HG02642 (cell line): ENCODE results near the gene SBK3.
"Not testable (repeated sequence)": the region's sequence is repeated elsewhere in the genome, so short reads cannot be mapped to it uniquely, and the experiment has no call there.

ENCODE experiments used
- ATAC-seq: cut with Tn5 transposase; IDR thresholded peaks from one replicate; pipeline ENCODE4 v1.9.1; 2021; ENCODE audit warnings: mild to moderate bottlenecking; ENCODE audit not compliant: unreplicated experiment, poor library complexity

The SBK3 gene

DNA sequence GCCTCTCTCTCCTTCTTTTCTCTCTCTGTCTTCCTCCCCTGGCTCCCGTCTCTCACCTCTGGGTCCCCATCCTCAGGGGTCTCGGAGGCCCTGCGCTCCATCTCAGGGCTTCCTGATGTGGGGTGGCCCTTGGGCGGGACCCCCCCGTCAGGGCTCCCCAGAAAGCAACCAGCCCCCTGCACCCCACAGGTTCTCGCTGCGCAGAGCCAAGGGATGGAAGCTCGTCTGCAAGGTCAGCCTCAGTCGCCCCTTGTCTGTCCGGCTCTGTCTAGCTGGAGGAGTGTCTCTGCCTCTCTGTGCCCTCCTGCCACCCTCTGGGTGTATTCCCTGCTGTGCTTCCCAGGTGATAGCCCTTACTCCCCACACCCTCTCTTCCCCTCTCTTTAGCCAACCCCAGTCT, at the start of gene SBK3:
Gene SBK3, minus strand, starts transcription at position 101 of the 400 bp plus-strand sequence. Its CDS starts 0 bp downstream, at position 101.
- ATAC-seq, result no peak

DNA sequence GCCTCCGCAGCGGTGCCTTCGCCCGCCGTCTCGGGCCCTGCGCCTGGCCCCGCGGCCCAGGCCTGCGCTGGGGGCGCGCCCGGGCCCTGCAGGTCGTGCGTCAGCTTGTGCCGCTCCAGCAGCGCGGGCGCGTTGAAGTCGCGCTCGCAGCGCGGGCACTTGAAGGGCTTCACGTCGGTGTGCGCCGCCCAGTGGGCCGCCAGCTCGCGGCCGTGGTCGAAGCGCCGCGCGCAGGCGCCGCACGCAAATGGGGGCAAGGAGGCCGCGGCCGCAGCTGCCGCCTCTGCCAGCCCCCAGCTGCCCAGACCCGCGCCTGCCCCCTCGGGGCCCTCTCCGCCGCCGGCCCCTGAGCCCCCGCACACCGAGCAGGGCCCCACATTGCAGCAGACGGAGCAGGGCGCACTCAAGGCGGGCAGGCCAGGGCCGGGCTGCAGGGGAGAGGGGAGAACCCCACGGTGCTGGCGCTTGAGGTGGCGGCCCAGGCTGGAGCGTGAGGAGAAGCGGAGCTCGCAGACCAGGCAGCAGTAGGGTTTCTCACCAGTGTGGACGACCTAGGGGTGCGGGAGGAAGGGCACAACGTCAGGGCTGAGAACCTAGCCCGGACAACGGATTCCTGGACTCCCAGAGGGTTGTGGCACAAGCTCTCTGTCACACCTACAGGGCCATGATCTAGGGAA, 47.9 kb upstream of the SBK3 start:
- ATAC-seq, result no peak

DNA sequence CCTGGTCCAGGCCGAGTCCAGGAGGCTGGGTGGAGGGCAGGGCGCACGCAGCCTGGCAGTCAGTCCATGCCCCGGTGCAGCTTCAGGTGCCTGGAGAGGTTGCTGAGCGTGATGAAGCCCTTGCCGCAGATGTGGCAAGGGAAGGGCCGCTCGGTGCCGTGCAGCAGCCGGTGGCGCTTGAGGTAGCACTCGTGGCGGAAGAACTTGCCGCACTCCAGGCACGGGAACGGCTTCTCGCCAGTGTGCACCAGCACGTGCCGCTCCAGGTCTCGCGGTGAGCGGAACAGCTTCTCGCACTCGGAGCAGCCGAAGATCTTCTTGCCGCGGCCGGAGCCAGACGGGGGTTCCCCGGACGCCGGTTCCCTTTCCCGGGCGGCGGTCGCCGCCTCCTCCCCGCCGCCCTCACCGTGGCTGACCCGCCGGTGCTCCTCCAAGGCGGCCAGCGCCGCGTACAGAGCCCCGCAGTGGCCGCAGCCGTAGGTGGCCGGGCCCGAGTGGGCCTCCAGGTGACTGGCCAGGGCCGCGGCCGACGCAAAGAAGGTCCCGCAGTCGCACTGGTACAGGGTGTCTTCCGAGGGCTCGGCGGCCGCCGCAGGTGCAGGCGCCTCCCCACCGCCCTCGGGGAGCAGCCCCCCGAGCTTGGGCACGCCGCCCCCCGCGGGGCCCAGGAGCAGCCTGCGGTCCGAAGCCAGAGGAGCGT, 47.2 kb upstream of the SBK3 start:
- ATAC-seq, result no peak

DNA sequence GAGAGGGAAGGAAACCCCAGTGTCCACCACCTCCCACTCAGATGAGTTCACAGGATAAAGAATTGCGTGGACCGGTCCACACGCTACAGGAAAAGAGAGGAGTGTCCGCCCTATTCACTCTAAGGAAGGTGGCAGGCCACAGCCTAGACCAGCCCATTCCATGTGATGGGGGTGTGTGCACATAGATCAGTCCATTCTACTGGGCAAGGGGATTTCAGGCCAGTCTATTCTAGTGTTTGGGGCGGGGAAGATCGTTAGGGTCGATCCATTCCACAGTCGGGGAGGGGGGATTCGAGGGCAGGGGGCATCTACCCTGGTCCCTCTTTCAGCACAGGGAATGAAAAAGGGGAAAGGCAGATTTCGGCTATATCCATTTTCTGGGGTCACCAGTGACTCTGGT, 46.2 kb upstream of the SBK3 start:
- ATAC-seq, result no peak

- ATAC-seq, result no peak
These were observed 45.3 kb upstream of the SBK3 start for GRCh38 chr19:55590617-55591016.

GRCh38 chr19:55590109-55590508, 44.8 kb upstream of the SBK3 start:
- no peak for ATAC-seq

- no peak for ATAC-seq
These were observed 43.4 kb upstream of the SBK3 start for GRCh38 chr19:55588738-55589137.

- peak; percentile 80 for ATAC-seq
These were observed 41.8 kb upstream of the SBK3 start for GRCh38 chr19:55586976-55587668.

- no peak for ATAC-seq
These were observed 40.5 kb upstream of the SBK3 start for GRCh38 chr19:55585658-55586339.

GRCh38 chr19:55584871-55585270, 39.5 kb upstream of the SBK3 start:
- no peak for ATAC-seq

DNA sequence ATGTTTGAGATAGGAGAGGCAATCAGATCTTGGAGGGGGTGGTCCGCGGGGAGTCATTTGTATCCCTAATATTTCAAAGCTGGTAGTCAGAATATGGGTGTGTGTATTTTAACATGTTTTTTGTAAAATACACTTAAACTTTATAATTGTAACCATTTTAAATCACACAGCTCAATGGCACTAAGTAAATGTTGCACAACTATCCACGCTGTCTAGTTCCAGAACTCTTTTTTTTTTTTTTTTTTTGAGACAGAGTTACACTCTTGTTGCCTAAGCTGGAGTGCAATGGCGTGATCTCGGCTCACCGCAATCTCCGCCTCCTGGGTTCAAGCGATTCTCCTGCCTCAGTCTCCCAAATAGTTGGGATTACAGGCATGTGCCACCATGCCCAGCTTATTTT, 38.6 kb upstream of the SBK3 start:
- ATAC-seq, result not testable (repeated sequence)

GRCh38 chr19:55582284-55582683, 36.9 kb upstream of the SBK3 start:
- not testable (repeated sequence) for ATAC-seq

- ATAC-seq, result no peak
These were observed 36.5 kb upstream of the SBK3 start for GRCh38 chr19:55581823-55582223.

DNA sequence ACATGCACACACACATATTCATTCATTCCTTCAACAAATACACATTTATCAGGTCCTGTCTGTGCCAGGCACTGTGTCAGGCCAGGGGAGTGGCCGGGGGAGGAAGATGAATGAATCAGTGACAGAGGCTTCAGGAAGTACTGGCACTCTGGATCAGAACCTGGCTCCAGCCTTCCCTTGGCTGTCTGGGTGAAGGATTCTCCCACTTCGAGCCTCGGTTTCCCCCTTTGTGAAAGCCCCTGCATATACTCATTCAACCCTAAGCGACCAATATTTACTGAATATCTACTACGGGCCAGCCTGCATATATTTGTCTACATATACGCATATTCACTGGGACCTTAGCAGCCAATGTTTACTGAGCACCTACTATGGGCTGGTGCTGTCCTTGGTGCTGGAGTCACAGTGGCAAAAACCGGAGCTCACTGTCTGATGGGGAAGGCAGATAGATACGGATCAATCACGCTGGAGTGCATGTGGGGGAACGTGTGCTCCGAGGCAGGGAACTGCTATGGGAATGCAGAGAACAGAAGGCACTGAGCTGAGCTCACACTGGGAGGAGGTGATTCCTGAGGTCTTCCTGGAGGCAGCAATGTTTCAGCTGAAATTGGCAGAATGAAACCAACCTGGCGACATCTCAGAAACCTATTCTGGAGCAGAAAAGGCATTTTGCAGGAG, 35.9 kb upstream of the SBK3 start:
- ATAC-seq, result no peak

DNA sequence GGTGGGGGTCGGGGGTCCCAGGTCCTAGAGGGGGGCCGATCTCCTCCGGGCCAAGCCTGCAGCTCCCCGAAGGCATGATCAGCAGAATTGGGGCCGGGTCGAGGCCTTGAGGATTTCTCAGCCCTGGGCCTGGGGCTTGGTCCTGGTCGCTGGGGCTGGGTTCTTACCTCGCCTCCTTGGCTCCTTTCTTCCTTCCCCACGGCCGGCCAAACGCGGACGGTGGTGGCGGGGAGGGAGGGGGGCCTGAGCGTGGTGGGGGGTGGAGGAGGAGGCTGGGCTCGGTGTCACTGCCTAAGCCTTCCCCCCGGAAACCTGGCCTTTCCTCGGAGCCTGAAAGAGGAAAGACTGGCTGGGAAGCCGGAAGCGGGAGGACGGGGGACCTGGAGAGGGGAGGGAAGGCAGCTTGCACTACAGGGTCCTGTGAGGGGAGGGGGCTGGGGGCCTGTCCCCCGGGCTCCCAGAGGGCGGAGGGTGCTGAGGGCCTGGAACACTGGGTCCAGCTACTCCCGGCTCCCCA, 35.3 kb upstream of the SBK3 start, which contains the start of gene ZNF579:
Gene ZNF579, minus strand, starts transcription at position 221 of the 517 bp plus-strand sequence. CDS start 1,209 bp downstream, outside the sequence.
- peak; percentile 57 for ATAC-seq

GRCh38 chr19:55579766-55580621, 34.7 kb upstream of the SBK3 start:
- no peak for ATAC-seq

GRCh38 chr19:55578761-55579747, 33.7 kb upstream of the SBK3 start:
- no peak for ATAC-seq
